Activated T-helper 2 cell treated with anti-CD3 and anti-CD28 coated beads, Interferon-gamma antibody, Interleukin-2, Interleukin-4, amounts not matched to agents 10 μg/mL and 5 μg/mL and 100 μg/mL, durations not matched to agents 14 hours and 24 hours and 36 hours (primary cell): Measurements from ENCODE around the gene NOS1AP. TPM values are rescaled to one million over a fixed set of nuclear protein-coding genes. Genes with fewer than 3 reads are reported as not detected.

Experiments used
- DNase-seq: peaks from one replicate; pipeline ENCODE4 v3.0.0; 2021; ENCODE audit warnings: low spot score
- H3K27ac Mint-ChIP-seq: one replicate; pipeline ENCODE4 v1.8.0; 2021; ENCODE audit warnings: mixed read lengths
- H3K27me3 Mint-ChIP-seq: one replicate; pipeline ENCODE4 v1.8.0; 2021; ENCODE audit warnings: low read depth, mixed read lengths
- H3K36me3 Mint-ChIP-seq: one replicate; pipeline ENCODE4 v1.8.0; 2021; ENCODE audit warnings: low read depth, mixed read lengths
- H3K4me1 Mint-ChIP-seq: one replicate; pipeline ENCODE4 v1.8.0; 2021; ENCODE audit warnings: low read depth, mixed read lengths
- H3K4me3 Mint-ChIP-seq: one replicate; pipeline ENCODE4 v1.8.0; 2021; ENCODE audit warnings: low read depth, mild to moderate bottlenecking, moderate library complexity, mixed read lengths
- H3K9me3 Mint-ChIP-seq: one replicate; pipeline ENCODE4 v1.8.0; 2021; ENCODE audit warnings: mixed read lengths
- intact Hi-C: fragments of 100-400 bp; cut with micrococcal nuclease; formaldehyde crosslinking; loops from one replicate; pipeline ENCODE4 v1.15.1; 2023
- total RNA-seq: library from RNA; stranded (reverse); gene quantifications from 2 replicates; pipeline ENCODE4 v1.2.3, GENCODE V29; 2022

The NOS1AP gene
- total RNA-seq, 1 donor from 2014 or later, result not detected

DNA sequence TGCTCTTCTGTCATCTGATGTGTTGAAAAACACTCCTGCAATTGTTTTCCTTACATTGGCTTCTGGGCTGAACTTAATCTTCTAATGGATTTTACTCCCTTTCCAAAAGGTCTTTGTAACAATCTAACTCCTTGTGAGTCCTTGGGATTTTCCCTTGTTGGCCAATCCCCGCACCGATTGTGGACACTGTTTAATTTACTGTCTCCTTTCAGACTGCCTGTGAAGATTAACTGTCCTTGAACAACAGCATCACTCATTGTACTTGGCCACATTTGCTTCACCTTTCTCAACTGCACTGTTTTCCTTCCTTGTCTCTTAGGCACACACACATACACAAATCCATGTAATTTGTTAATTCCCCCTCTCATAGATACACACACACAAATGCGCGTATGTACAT, 186.8 kb downstream of the NOS1AP start:
- no peak overlapping the region for H3K27ac Mint-ChIP-seq
- H3K4me3 Mint-ChIP-seq, result no peak overlapping the region
- intact Hi-C loops, result no loop called here
- H3K4me1 Mint-ChIP-seq, result no peaks in the 10 kb centered on the region
- H3K27me3 Mint-ChIP-seq, result peaks cover 10% of the 10 kb centered on the region
- H3K9me3 Mint-ChIP-seq, result no peaks in the 10 kb centered on the region
- DNase-seq, result no peak
- no peaks in the 10 kb centered on the region for H3K36me3 Mint-ChIP-seq

DNA sequence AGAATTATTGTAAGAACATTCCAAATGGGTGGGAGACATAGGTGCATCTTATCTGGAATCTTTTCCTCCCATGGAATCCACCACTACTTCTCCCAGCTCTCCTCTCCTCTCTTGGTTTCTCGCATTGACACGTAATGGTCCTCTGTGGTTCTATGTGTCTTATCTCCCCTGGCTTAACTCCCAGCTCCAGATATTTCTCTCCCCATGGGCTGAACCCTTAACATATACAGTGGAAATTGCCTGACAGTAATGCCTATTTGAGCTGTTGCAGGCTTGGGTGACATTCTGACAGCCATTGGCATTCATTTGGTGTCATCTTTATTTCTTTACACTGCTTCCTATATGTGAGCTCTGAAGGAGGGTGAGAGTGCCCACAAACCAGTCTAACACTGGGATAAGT, 188.9 kb downstream of the NOS1AP start:
- intact Hi-C loops, result no loop called here
- no peak for DNase-seq
- Mint-ChIP-seq H3K36me3 (no peaks in the 10 kb centered on the region), H3K9me3 (no peaks in the 10 kb centered on the region), H3K27me3 (peaks cover 22% of the 10 kb centered on the region), H3K4me1 (no peaks in the 10 kb centered on the region), H3K27ac (no peak overlapping the region), H3K4me3 (no peak overlapping the region)

DNA sequence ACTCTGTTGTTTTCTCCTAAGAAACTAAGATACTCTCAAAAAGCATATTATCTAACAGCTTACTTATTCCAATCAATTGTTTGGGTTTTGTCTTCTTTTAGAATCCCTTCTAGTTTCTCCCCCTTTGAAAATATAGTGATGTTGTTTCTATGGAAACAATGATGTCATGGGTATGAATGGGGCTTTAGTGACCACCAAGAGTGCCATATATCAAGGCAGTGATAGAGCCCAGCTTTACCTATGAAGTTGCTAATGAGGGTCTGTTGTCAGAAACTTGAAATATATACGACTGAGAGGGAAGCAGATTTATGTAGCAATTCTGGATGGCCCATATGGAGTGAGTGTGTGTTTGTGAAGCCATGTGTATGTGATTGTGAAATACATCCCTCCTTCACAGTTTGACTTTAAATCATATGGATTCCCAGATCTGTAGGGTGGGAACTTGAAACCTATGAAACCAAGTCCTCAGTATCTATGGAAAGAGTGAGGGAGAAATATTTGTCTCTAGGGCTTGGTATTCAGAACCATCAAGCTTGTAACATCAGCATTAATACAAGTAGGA, 190.5 kb downstream of the NOS1AP start:
- intact Hi-C loops, result no loop called here
- Mint-ChIP-seq H3K4me3 (no peak overlapping the region), H3K27me3 (peaks cover 27% of the 10 kb centered on the region), H3K27ac (no peak overlapping the region), H3K36me3 (no peaks in the 10 kb centered on the region), H3K9me3 (no peaks in the 10 kb centered on the region), H3K4me1 (no peaks in the 10 kb centered on the region)
- DNase-seq, result no peak

- Mint-ChIP-seq H3K36me3 (no peaks in the 10 kb centered on the region), H3K27me3 (peaks cover 25% of the 10 kb centered on the region), H3K9me3 (no peaks in the 10 kb centered on the region), H3K27ac (no peak overlapping the region), H3K4me3 (no peak overlapping the region), H3K4me1 (no peaks in the 10 kb centered on the region)
- DNase-seq, result no peak
- intact Hi-C loops, result no loop called here
These were observed 194.6 kb downstream of the NOS1AP start for GRCh38 chr1:162264108-162264507.

DNA sequence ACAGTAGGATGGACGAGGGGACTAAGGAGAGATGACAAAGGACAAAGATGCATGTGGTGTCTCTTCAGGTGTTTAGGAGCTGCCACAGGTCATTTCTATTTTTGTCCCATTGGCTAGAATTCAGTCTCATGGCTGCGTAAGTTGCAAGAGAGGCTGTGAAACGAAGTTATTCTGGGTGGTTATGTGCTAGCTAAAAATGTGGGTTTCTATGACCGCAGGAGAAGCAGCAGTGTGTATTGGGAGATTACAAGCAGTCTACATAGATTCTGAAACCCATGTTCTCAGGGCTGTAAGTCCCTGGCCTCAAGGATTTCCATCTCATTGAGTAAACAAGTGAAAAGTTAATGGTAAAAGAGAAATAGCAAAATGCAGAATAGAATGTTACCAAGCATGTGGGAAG, 196.5 kb downstream of the NOS1AP start:
- DNase-seq, result no peak
- Mint-ChIP-seq H3K36me3 (no peaks in the 10 kb centered on the region), H3K4me1 (no peaks in the 10 kb centered on the region), H3K27ac (no peak overlapping the region), H3K9me3 (no peaks in the 10 kb centered on the region), H3K27me3 (peaks cover 22% of the 10 kb centered on the region), H3K4me3 (no peak overlapping the region)
- intact Hi-C loops, result no loop called here

DNA sequence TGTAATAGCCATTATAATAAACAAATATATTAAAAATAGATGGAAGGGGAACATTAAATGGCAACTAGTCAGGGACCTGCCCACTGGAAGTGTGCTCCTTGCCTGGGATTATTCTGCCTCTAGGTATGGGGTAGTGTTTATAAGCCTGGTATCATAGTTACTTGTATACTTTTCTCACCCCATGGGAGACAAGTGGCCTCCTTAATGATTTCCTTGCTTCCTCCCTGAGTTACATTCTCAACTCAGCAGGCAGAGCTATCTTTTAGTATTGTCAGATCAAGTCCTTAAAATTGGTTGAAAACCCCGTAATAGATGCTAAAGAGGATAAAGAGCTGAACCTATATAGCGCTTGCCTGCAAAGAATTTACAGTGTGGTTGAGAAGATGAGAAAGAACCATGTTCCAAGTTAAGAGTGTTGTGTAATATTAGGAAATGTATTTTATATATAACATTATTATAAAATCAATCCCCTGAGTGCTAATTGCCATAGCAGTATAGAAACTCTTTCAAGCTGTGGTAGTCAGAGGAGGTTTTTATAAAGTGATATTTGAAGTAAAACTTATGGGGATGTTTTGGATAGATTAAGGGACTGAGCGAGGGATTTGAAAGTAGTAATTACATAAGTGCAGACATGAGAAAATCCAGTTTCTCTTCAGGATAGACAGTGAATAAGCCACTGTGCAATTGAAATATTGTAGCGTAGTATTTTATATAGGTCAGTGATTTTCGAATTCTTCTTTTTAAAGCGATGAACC, 200.7 kb downstream of the NOS1AP start:
- intact Hi-C loops, result no loop called here
- no peaks in the 10 kb centered on the region for H3K4me1 Mint-ChIP-seq

GRCh38 chr1:162271972-162272371, 202.5 kb downstream of the NOS1AP start:
- DNase-seq, result no peak
- intact Hi-C loops, result no loop called here
- Mint-ChIP-seq H3K9me3 (no peaks in the 10 kb centered on the region), H3K36me3 (no peaks in the 10 kb centered on the region), H3K27ac (no peak overlapping the region), H3K4me1 (no peaks in the 10 kb centered on the region), H3K27me3 (peaks cover 4% of the 10 kb centered on the region), H3K4me3 (no peak overlapping the region)

More for the DNA sequence above, 200.7 kb downstream of the NOS1AP start:
- Mint-ChIP-seq H3K9me3 (no peaks in the 10 kb centered on the region), H3K27me3 (peaks cover 4% of the 10 kb centered on the region), H3K27ac (no peak overlapping the region), H3K4me3 (no peak overlapping the region), H3K36me3 (no peaks in the 10 kb centered on the region)
- DNase-seq, result no peak

- Mint-ChIP-seq H3K4me1 (no peaks in the 10 kb centered on the region), H3K9me3 (no peaks in the 10 kb centered on the region), H3K36me3 (no peaks in the 10 kb centered on the region), H3K27ac (no peak overlapping the region), H3K4me3 (no peak overlapping the region), H3K27me3 (peaks cover 4% of the 10 kb centered on the region)
- no peak for DNase-seq
- intact Hi-C loops, result no loop called here
These were observed 202.9 kb downstream of the NOS1AP start for GRCh38 chr1:162272419-162272818.

- Mint-ChIP-seq H3K4me3 (no peak overlapping the region), H3K27ac (no peak overlapping the region), H3K4me1 (no peaks in the 10 kb centered on the region), H3K9me3 (no peaks in the 10 kb centered on the region), H3K36me3 (no peaks in the 10 kb centered on the region), H3K27me3 (peaks cover 5% of the 10 kb centered on the region)
- intact Hi-C loops, result loop anchor here (1.0 kb wide), 1 partner anchor 219 kb away; no protein-coding TSS in a partner anchor
- DNase-seq, result no peak
These were observed 206.2 kb downstream of the NOS1AP start for GRCh38 chr1:162275622-162276175.

GRCh38 chr1:162276493-162276892, 207.0 kb downstream of the NOS1AP start:
- Mint-ChIP-seq H3K9me3 (no peaks in the 10 kb centered on the region), H3K27me3 (peaks cover 8% of the 10 kb centered on the region), H3K4me3 (no peak overlapping the region), H3K27ac (no peak overlapping the region), H3K4me1 (no peaks in the 10 kb centered on the region), H3K36me3 (no peaks in the 10 kb centered on the region)
- intact Hi-C loops, result loop anchor here (1.0 kb wide), 1 partner anchor 220 kb away; no protein-coding TSS in a partner anchor
- DNase-seq, result no peak

DNA sequence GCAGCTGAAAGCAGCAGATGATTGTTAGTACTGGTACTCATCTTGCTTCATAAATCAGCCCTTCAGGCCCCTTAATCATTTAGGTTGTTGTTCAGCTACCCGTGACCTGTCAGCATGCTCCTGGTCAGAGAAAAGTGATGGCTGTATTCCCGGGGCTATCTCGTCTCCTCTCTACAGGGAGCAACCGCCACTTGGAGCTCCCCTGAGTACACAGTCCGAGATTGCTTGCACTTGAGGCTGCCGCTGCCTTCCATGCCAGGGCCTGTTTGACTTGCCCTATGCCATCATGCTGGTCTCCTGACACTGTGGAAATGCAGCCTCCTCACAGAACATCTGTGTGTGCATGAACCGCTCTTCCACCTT, 209.6 kb downstream of the NOS1AP start:
- intact Hi-C loops, result no loop called here
- Mint-ChIP-seq H3K27ac (no peak overlapping the region), H3K4me1 (no peaks in the 10 kb centered on the region), H3K27me3 (peaks cover 10% of the 10 kb centered on the region), H3K4me3 (no peak overlapping the region), H3K36me3 (no peaks in the 10 kb centered on the region), H3K9me3 (no peaks in the 10 kb centered on the region)
- DNase-seq, result no peak

DNA sequence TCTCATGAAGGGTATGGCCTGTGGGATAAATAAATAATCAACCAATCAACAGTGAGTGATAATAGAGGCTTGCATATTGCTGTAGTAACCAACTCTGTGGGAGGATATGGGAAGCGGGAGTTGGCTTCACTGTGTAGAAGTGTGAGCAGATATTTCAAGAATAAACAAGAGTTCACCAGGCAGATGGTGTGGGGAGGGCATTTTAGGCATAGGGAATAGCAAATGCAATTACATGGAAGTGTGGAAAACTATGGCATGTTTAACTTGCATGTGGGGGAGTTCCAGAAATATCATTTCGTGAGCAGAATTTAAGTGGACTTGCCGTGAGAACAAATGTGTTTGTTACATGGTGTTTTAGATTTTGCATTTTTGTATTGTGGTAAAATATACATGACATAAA, 211.9 kb downstream of the NOS1AP start:
- no peak for DNase-seq
- Mint-ChIP-seq H3K27me3 (peaks cover 20% of the 10 kb centered on the region), H3K27ac (no peak overlapping the region), H3K4me3 (no peak overlapping the region), H3K4me1 (no peaks in the 10 kb centered on the region), H3K36me3 (no peaks in the 10 kb centered on the region), H3K9me3 (no peaks in the 10 kb centered on the region)
- intact Hi-C loops, result no loop called here

DNA sequence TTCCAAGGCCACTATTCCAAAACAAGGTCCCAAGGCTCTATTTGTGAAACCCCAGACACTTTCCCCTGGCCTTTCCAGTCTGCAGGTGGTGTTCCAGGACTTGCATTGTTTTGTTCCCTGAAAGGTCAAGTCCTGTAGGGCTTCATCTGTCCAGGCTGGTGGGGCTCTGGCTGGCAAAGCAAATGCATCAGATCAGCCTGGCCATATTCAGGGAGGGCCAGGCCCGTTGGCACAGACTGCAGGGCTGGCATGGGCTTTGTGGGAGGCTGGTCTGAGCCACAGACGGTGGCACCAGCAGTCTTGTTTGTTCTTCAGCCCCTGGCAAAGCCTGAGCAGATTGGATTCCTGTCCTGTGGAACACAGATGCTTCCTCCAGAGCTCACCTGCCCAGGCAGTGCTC, 214.2 kb downstream of the NOS1AP start:
- H3K36me3 Mint-ChIP-seq, result no peaks in the 10 kb centered on the region
- H3K27me3 Mint-ChIP-seq, result peaks cover 23% of the 10 kb centered on the region
- no peaks in the 10 kb centered on the region for H3K4me1 Mint-ChIP-seq
- no peak overlapping the region for H3K4me3 Mint-ChIP-seq
- intact Hi-C loops, result no loop called here
- no peak overlapping the region for H3K27ac Mint-ChIP-seq
- no peak for DNase-seq
- H3K9me3 Mint-ChIP-seq, result no peaks in the 10 kb centered on the region
